Transverse colon (tissue), 4 donors: ENCODE data around the gene SIGMAR1. TPM values are rescaled to one million over a fixed set of nuclear protein-coding genes. Genes with fewer than 3 reads are reported as not detected.

Experiments
- DNase-seq: peaks from one replicate; pipeline ENCODE4 v3.0.0-alpha.2; 2019
- H3K27ac ChIP-seq, 4 donors: fragments of 200-600 bp; sonication (generic); 2 replicates each; pipeline ENCODE4 v1.5.1; 2016 to 2018; ENCODE audit warnings: inconsistent platforms in 4 of 4
- H3K27me3 ChIP-seq: fragments of 200-600 bp; sonication (generic); 2 replicates; pipeline ENCODE4 v1.5.1; 2017; ENCODE audit warnings: inconsistent platforms
- H3K36me3 ChIP-seq, 4 donors: fragments of 200-600 bp; sonication (generic); 2 replicates each; pipeline ENCODE4 v1.5.1; 2017 to 2019; ENCODE audit warnings: inconsistent platforms in 4 of 4
- H3K4me1 ChIP-seq, 4 donors: fragments of 200-600 bp; sonication (generic); 2 replicates each; pipeline ENCODE4 v1.5.1; 2017 to 2020; ENCODE audit warnings: inconsistent platforms in 4 of 4
- H3K4me3 ChIP-seq, 4 donors: fragments of 200-600 bp; sonication (generic); 1 replicate in 1 of 4; 2 replicates in 3 of 4; pipeline versions ENCODE4 v1.5.1 to v1.6.1; 2017 to 2019; ENCODE audit warnings: inconsistent platforms in 4 of 4
- H3K9me3 ChIP-seq, 2 donors: fragments of 200-600 bp; sonication (generic); 2 replicates each; pipeline ENCODE4 v1.5.1; 2017 to 2019; ENCODE audit warnings: inconsistent platforms in 2 of 2
- EP300 ChIP-seq: sonication (generic); formaldehyde crosslinking; IDR thresholded peaks from one replicate; pipeline ENCODE4 v1.6.1; 2017; ENCODE audit warnings: antibody characterized with exemption, low read depth
- POLR2A ChIP-seq: fragments of 450-650 bp; IDR thresholded peaks from one replicate; pipeline ENCODE4 v1.6.1; 2016; ENCODE audit warnings: antibody characterized with exemption, mild to moderate bottlenecking, moderate library complexity
- POLR2AphosphoS5 ChIP-seq, 3 donors: sonication (generic); formaldehyde crosslinking; IDR thresholded peaks; one replicate each; pipeline ENCODE4 v1.6.1; 2016; ENCODE audit warnings: antibody characterized with exemption in 3 of 3
- WGBS, 2 donors: methylation state at CpG; one replicate each; pipeline ENCODE4 v1.1.5; 2018; ENCODE audit warnings: low coverage in 1 of 2; 5-methylcytosine and 5-hydroxymethylcytosine counted together
- in situ Hi-C, 4 donors: fragments of 200-750 bp; cut with MboI; loops; one replicate each; pipeline versions ENCODE4 v1.15.0 to v1.15.1; 2017; ENCODE audit warnings: low sequenced_read_pairs in 3 of 4, low pct_ligation_motif_present in 1 of 4, low pct_unique_long_range_greater_than_20kb in 1 of 4
- intact Hi-C: fragments of 100-400 bp; cut with DNase I; formaldehyde crosslinking; loops from one replicate; pipeline ENCODE4 v1.15.1; 2023; ENCODE audit warnings: low total_unique reads
- total RNA-seq, 4 donors: library from RNA; depleted of rRNA; stranded (reverse); fragments of >200 nt; gene quantifications; one replicate each; pipeline ENCODE4 v1.1.0, GENCODE V29; 2016
- TF ChIP-seq, protein P1 (sequence below), 5 experiments: fragments of 200-600 bp in 3 of 5; fragments of 450-650 bp in 2 of 5; sonication (generic) in 3 of 5; IDR thresholded peaks; 1 replicate in 2 of 5; 2 replicates in 3 of 5; pipeline ENCODE4 v1.5.1; 2016 to 2017; ENCODE audit warnings: antibody characterized with exemption in 5 of 5, inconsistent platforms in 3 of 5, mild to moderate bottlenecking in 2 of 5, moderate library complexity in 1 of 5

SIGMAR1 gene
- total RNA-seq, 4 donors from 2014 or later, result 45.6 to 102 (median 62.6) TPM

DNA sequence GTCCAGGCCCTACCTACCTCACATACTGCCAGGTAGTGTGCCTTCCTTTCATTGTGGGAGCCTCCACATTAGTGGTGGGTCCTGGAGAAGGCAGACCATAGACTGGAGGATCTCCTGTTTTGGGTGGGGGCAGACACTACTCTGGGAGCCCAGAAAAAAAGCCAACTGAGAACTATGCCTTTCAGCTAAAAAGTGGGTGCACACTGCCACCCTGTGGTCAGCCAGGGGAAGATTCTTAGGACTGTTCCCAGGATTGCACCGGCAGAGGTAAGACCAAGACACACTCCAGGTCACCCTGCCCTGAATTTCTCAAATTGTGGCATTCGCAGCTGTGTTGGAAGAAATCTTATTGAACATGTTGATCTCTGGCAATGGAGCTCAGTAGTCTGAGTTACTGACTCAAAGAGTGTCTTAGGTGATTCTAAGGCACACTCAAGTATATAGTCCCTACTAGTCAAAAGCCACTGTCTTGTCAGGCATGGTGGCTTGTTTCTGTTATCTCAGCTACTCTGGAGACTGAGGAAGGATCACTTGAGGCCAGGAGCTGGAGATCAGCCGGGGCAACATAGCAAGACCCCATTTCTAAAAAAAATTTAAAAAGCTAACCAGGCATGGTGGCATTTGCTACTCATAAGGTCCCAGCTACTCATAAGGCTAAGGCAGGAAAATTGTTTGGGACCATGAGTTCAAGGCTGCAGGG lies 3.6 kb downstream of the SIGMAR1 start:
- Histone ChIP-seq H3K4me1 (peaks cover 9 to 39% (median 20%) of the 10 kb centered on the region in 4 donors), H3K36me3 (no peaks in the 10 kb centered on the region), H3K27me3 (peaks cover 19% of the 10 kb centered on the region), H3K4me3 (no peak overlapping the region), H3K9me3 (no peaks in the 10 kb centered on the region), H3K27ac (no peak overlapping the region)
- peak; percentile 66 for DNase-seq
- in situ Hi-C loops (no loop called here), intact Hi-C loops (no loop called here)
- WGBS, 2 donors, result 23 to 67% methylated on average over 1 to 3 of the region's 3 CpGs
- TF ChIP-seq, protein P1, sequence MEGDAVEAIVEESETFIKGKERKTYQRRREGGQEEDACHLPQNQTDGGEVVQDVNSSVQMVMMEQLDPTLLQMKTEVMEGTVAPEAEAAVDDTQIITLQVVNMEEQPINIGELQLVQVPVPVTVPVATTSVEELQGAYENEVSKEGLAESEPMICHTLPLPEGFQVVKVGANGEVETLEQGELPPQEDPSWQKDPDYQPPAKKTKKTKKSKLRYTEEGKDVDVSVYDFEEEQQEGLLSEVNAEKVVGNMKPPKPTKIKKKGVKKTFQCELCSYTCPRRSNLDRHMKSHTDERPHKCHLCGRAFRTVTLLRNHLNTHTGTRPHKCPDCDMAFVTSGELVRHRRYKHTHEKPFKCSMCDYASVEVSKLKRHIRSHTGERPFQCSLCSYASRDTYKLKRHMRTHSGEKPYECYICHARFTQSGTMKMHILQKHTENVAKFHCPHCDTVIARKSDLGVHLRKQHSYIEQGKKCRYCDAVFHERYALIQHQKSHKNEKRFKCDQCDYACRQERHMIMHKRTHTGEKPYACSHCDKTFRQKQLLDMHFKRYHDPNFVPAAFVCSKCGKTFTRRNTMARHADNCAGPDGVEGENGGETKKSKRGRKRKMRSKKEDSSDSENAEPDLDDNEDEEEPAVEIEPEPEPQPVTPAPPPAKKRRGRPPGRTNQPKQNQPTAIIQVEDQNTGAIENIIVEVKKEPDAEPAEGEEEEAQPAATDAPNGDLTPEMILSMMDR (IDR thresholded peaks at IDR 0.05), result peak; percentile 77 to 89 (median 83)
- TF ChIP-seq POLR2AphosphoS5 (IDR thresholded peaks at IDR 0.05), result no peak
- no peak for TF ChIP-seq EP300
- no peak for TF ChIP-seq POLR2A

DNA sequence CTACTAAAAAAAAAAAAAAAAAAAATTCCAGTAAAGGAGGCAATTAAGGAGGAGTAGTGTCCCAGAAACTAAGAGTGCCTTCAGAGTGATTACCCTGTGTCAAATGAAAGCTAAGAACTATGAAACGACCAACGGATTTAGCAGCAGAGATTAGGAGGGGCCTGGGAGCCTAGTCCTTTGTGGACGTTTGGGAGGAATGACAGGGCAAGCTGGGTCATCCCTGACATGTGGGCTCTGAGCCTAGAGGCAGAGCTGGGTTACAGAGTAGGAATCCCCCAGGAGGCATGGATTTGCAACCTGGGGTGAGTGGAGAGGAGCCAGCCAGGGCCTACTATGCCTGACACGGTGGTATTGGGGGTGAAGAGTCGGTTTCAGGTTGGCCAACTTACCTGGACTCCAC lies 4.4 kb downstream of the SIGMAR1 start:
- Histone ChIP-seq H3K9me3 (no peaks in the 10 kb centered on the region), H3K4me1 (peaks cover 14 to 37% (median 24%) of the 10 kb centered on the region in 4 donors), H3K4me3 (no peak overlapping the region), H3K27ac (no peak overlapping the region), H3K27me3 (peaks cover 27% of the 10 kb centered on the region), H3K36me3 (no peaks in the 10 kb centered on the region)
- intact Hi-C loops (no loop called here), in situ Hi-C loops (no loop called here)
- 55 to 62% methylated on average over 3 to 5 of the region's 5 CpGs for WGBS, 2 donors
- no peak for DNase-seq
- TF ChIP-seq EP300, result no peak
- TF ChIP-seq POLR2A, result no peak
- TF ChIP-seq, protein P1 (IDR thresholded peaks at IDR 0.05), result no peak
- no peak for TF ChIP-seq POLR2AphosphoS5 (IDR thresholded peaks at IDR 0.05)

DNA sequence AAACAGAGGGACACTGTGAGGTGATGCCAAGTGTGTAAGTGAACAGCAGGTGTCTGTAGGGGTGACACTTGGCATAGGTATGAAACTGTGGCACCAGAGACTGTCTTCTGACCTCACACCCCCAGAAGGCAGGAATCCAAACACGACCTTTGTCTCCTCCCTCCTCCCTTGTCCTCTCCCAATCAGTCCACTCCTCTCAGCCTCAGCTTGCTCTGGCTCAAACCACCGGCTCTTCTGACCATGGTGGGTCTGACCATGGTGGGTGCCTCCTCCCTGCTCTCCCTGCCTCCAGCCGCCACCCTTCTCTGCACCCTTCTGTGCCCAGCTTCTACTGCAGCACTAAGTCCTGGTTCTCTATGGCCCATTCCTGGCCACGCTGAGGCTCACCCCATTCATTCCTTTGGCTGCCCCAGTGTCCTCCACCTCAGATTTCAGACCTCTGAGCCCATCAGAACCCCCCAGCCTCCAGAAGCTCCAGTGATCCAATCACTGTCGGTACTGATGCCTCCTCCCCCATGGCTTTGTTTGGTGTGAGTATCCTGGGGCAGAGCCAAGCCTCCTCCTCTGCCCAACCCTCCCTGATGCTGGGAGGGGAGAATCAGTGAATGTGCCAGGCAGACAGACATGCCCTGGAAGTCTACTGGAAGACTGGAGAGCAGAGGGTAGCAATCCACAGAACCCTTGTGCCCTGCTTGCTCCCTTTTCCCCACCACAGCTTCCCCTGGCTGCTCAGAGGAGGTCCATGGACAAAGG lies 7.0 kb downstream of the SIGMAR1 start:
- no peaks in the 10 kb centered on the region for H3K9me3 ChIP-seq
- WGBS, 2 donors, result 17 to 25% methylated on average over 1 to 5 of the region's 5 CpGs
- peaks cover 53% of the 10 kb centered on the region for H3K27me3 ChIP-seq
- intact Hi-C loops, result no loop called here
- no peak overlapping the region for H3K4me3 ChIP-seq
- peaks cover 8 to 18% (median 12%) of the 10 kb centered on the region in 4 donors for H3K4me1 ChIP-seq
- no peaks in the 10 kb centered on the region for H3K36me3 ChIP-seq
- in situ Hi-C loops, result no loop called here
- H3K27ac ChIP-seq, result no peak overlapping the region
- TF ChIP-seq POLR2AphosphoS5 (IDR thresholded peaks at IDR 0.05) (no peak), POLR2A (no peak), EP300 (no peak)
- TF ChIP-seq, protein P1 (IDR thresholded peaks at IDR 0.05), result no peak
- no peak for DNase-seq

DNA sequence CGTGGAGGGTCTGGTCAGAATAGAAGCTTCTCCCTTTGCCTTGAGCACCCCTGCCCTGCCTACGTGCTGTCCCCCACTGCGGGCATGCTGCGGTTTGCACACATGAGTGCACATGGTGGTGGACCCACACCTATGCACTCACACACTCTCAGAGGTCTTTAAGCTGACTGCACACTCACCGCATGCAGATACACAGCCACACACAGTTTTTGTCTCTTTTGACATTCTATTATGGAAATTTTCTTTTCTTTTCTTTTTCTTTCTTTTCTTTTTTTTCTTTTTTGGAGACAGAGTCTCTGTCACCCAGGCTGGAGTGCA lies 8.1 kb downstream of the SIGMAR1 start:
- H3K27me3 ChIP-seq, result peaks cover 64% of the 10 kb centered on the region
- no peak overlapping the region for H3K4me3 ChIP-seq

More for the DNA sequence above, 8.1 kb downstream of the SIGMAR1 start:
- no peaks in the 10 kb centered on the region for H3K36me3 ChIP-seq
- intact Hi-C loops (no loop called here), in situ Hi-C loops (no loop called here)
- 22 to 30% methylated on average over 4 to 5 of the region's 5 CpGs for WGBS, 2 donors
- no peak overlapping the region for H3K27ac ChIP-seq
- DNase-seq, result no peak
- peaks cover 8 to 16% (median 12%) of the 10 kb centered on the region in 4 donors for H3K4me1 ChIP-seq
- TF ChIP-seq POLR2AphosphoS5 (IDR thresholded peaks at IDR 0.05), result no peak
- no peak for TF ChIP-seq POLR2A
- TF ChIP-seq, protein P1 (IDR thresholded peaks at IDR 0.05), result no peak
- TF ChIP-seq EP300, result no peak
- H3K9me3 ChIP-seq, result no peaks in the 10 kb centered on the region
